ENCODE measurements around the gene SV2C.

SV2C gene

DNA sequence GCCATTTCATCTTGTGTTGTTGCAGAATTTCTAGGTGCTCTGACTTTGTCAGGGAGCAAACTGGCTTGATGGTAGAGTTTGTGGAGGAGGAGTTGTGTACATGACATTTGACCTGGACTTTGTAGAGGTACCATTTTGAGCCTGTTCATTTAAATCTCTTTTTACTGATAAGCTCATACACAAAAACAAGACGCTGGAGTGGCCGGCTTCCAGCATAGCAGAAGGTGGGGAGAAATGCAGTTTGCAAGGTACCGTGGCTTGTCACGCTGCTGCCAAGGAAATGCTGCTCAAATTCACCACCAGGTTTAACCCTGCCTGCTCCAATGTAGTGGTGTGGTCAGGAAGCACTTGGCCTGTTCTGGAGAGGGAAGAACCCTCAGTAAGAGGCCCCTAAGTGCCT is 301.0 kb downstream of the SV2C start:
- POLR2A ChIA-PET, result no interaction called here
- no peak for DNase-seq (ENCODE audit: extremely low spot score)
- TF ChIP-seq PKNOX1 (IDR thresholded peaks at IDR 0.05) (no peak), LEF1 (IDR thresholded peaks at IDR 0.05; ENCODE audit: borderline replicate concordance) (no peak), FOXA1 (IDR thresholded peaks at IDR 0.05) (no peak), ARNT (IDR thresholded peaks at IDR 0.05) (no peak), HDGF (IDR thresholded peaks at IDR 0.05; ENCODE audit: borderline replicate concordance) (no peak), FOXK2 (IDR thresholded peaks at IDR 0.05) (no peak)
- CTCF ChIA-PET, result interaction anchor here (1.3 kb wide), 1 partner anchor 19 kb away, joined by 4 read pairs; the partner anchor contains the start of gene IQGAP2

- ChIA-PET POLR2A (no interaction called here), CTCF (interaction anchor here (1.3 kb wide), 1 partner anchor 19 kb away, joined by 4 read pairs; the partner anchor contains the start of gene IQGAP2)
- no peak for TF ChIP-seq SP1 (IDR thresholded peaks at IDR 0.05)
- no peak for TF ChIP-seq ARNT (IDR thresholded peaks at IDR 0.05)
- TF ChIP-seq NFRKB (IDR thresholded peaks at IDR 0.05), result no peak
- TF ChIP-seq FOXA1 (IDR thresholded peaks at IDR 0.05), result no peak
- no peak for TF ChIP-seq ELF4 (IDR thresholded peaks at IDR 0.05)
- no peak for TF ChIP-seq LEF1 (IDR thresholded peaks at IDR 0.05; ENCODE audit: borderline replicate concordance)
- no peak for TF ChIP-seq CTBP1 (IDR thresholded peaks at IDR 0.05; ENCODE audit: borderline replicate concordance)
- no peak for TF ChIP-seq FOXM1 (IDR thresholded peaks at IDR 0.05; ENCODE audit: borderline replicate concordance)
- no peak for TF ChIP-seq HDGF (IDR thresholded peaks at IDR 0.05; ENCODE audit: borderline replicate concordance)
- TF ChIP-seq SUZ12 (IDR thresholded peaks at IDR 0.05), result no peak
- DNase-seq (ENCODE audit: extremely low spot score), result no peak
Observed at GRCh38 chr5:76384705-76385104, 301.5 kb downstream of the SV2C start.

DNA sequence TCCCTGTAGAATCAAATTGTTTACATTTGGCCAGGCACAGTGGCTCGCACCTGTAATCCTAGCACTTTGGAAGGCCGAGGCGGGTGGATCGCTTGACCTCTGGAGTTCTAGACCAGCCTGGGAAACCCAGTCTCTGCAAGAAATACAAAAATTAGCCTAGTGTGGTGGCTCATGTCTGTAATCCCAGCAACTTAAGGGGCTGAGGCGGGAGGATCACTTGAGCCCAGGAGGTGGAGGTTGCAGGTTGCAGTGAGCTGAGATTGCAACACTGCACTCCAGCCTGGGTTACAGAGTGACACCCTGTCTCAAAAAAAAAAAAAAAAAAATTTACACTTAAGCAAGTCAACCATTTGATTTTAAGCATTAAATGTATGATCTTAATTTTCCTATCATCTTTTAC is 302.4 kb downstream of the SV2C start:
- DNase-seq (ENCODE audit: extremely low spot score), result no peak
- POLR2A ChIA-PET, result no interaction called here
- CTCF ChIA-PET, result no interaction called here
- TF ChIP-seq FOXA1 (IDR thresholded peaks at IDR 0.05) (no peak), FOXM1 (IDR thresholded peaks at IDR 0.05; ENCODE audit: borderline replicate concordance) (no peak), BHLHE40 (IDR thresholded peaks at IDR 0.05; ENCODE audit: borderline replicate concordance) (no peak), L3MBTL2 (conservative IDR thresholded peaks at IDR 0.05) (no peak), NFRKB (IDR thresholded peaks at IDR 0.05) (no peak), ELF4 (IDR thresholded peaks at IDR 0.05) (no peak), CTBP1 (IDR thresholded peaks at IDR 0.05; ENCODE audit: borderline replicate concordance) (no peak), ZNF384 (IDR thresholded peaks at IDR 0.05) (no peak), FOXK2 (IDR thresholded peaks at IDR 0.05) (no peak), TARDBP (IDR thresholded peaks at IDR 0.05) (no peak)

DNA sequence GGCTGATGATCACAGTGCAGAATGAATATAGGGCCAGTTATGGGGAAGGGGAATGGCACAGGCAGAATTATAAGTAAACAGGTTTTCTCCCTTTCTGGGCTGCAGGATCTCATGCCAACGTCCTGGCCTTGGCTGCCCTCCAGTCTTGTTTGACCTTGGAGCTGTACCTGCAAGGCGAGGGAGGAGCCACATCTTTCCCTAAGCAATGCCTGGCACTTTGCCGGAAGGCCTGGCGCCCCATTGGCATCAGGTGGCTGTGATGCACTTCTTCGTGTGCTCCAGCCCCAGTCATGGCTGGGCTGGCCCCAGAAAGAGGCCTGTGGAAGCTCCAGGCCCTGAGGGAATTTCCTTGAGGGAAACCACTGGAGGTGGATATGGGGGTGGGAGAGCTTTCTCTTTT is 303.2 kb downstream of the SV2C start:
- CTCF ChIA-PET, result no interaction called here
- no peak for TF ChIP-seq NFRKB (IDR thresholded peaks at IDR 0.05)
- TF ChIP-seq CTBP1 (IDR thresholded peaks at IDR 0.05; ENCODE audit: borderline replicate concordance), result no peak
- no peak for TF ChIP-seq SP1 (IDR thresholded peaks at IDR 0.05)
- TF ChIP-seq ELF4 (IDR thresholded peaks at IDR 0.05), result no peak
- no peak for TF ChIP-seq LEF1 (IDR thresholded peaks at IDR 0.05; ENCODE audit: borderline replicate concordance)
- TF ChIP-seq HDGF (IDR thresholded peaks at IDR 0.05; ENCODE audit: borderline replicate concordance), result no peak
- TF ChIP-seq ARNT (IDR thresholded peaks at IDR 0.05), result no peak
- TF ChIP-seq PKNOX1 (IDR thresholded peaks at IDR 0.05), result no peak
- POLR2A ChIA-PET, result no interaction called here
- DNase-seq (ENCODE audit: extremely low spot score), result no peak

GRCh38 chr5:76388236-76388635 is 305.1 kb downstream of the SV2C start:
- POLR2A ChIA-PET, result no interaction called here
- TF ChIP-seq CTBP1 (IDR thresholded peaks at IDR 0.05; ENCODE audit: borderline replicate concordance) (no peak), SP1 (IDR thresholded peaks at IDR 0.05) (no peak), ARNT (IDR thresholded peaks at IDR 0.05) (no peak), L3MBTL2 (conservative IDR thresholded peaks at IDR 0.05) (no peak), PKNOX1 (IDR thresholded peaks at IDR 0.05) (no peak), BHLHE40 (IDR thresholded peaks at IDR 0.05; ENCODE audit: borderline replicate concordance) (no peak), HDGF (IDR thresholded peaks at IDR 0.05; ENCODE audit: borderline replicate concordance) (no peak), FOXM1 (IDR thresholded peaks at IDR 0.05; ENCODE audit: borderline replicate concordance) (no peak), NFRKB (IDR thresholded peaks at IDR 0.05) (no peak)
- CTCF ChIA-PET, result interaction anchor here (2.6 kb wide), 1 partner anchor 14 kb away, joined by 11 read pairs; the partner anchor contains the start of gene IQGAP2
- no peak for DNase-seq (ENCODE audit: extremely low spot score)

GRCh38 chr5:76388791-76389512 is 305.8 kb downstream of the SV2C start:
- POLR2A ChIA-PET, result no interaction called here
- CTCF ChIA-PET, result interaction anchor here (2.6 kb wide), 1 partner anchor 14 kb away, joined by 11 read pairs; the partner anchor contains the start of gene IQGAP2
- no peak for TF ChIP-seq CTBP1 (IDR thresholded peaks at IDR 0.05; ENCODE audit: borderline replicate concordance)
- no peak for TF ChIP-seq PKNOX1 (IDR thresholded peaks at IDR 0.05)
- TF ChIP-seq ELF4 (IDR thresholded peaks at IDR 0.05), result no peak
- no peak for TF ChIP-seq BHLHE40 (IDR thresholded peaks at IDR 0.05; ENCODE audit: borderline replicate concordance)
- no peak for TF ChIP-seq HDGF (IDR thresholded peaks at IDR 0.05; ENCODE audit: borderline replicate concordance)
- no peak for DNase-seq (ENCODE audit: extremely low spot score)

Data from HEK293T (cell line).